ENCODE data around the gene CEMIP2. TPM values are rescaled to one million over a fixed set of nuclear protein-coding genes. Genes with fewer than 3 reads are reported as not detected.

CEMIP2 gene
- total and polyA plus RNA-seq, 10 of the 15 experiments (the other 5 are each of a cell fraction or from before 2014, with no cell fraction given) = 0.50 to 19.2 (median 1.2) TPM

DNA sequence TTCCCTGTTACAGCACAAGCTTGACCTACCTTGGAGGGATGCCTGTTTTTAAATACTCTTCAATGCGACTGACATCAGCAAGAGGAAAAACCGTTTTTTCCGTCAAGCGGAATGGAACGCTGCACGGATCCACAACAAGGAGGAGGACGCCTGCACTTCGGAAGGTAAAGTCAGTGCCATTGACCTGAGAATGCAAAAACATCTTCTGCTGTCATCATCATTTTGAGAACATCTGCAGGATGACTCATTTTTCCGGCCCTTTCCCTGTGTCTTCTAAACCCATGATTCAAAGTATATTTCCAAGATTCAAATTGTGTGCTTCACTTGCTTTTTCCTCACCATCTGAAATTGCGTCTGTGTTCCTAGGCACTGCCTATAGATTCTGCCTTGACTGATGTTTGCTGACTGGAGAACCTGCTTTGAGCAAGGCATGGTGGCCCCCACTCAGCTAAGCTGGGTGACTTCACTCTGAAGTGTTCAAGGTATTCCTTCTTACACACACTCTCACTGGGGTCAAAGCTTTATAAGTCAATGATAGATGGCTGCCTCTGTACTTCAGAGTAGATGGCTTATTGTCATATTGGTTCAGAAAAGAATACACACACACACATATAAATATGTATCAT is 78.1 kb downstream of the CEMIP2 start:
- SMC1A ChIA-PET (ENCODE audit: uncharacterized antibody, unreplicated experiment) = interaction anchor here (1.3 to 2.0 kb wide), 5 partner anchors 9 to 52 kb away, joined by 3 to 6 read pairs (median 4); no protein-coding TSS in a partner anchor
- Histone ChIP-seq H3K4me3 (no peak overlapping the region), H3K4me2 (ENCODE audit: control insufficient read depth, insufficient read depth) (no peak overlapping the region), H3K9ac (ENCODE audit: control insufficient read depth, insufficient read depth, low read length) (no peak overlapping the region), H3K4me1 (ENCODE audit: control insufficient read depth, insufficient read depth, low read length) (no peaks in the 10 kb centered on the region), H3K9me3 (replicated peaks; ENCODE audit: control insufficient read depth, insufficient read depth, low read length) (no peaks in the 10 kb centered on the region), H3K79me2 (ENCODE audit: control insufficient read depth, insufficient read depth, low read length) (no peaks in the 10 kb centered on the region), H3K27ac (ENCODE audit: control insufficient read depth, insufficient read depth) (no peak overlapping the region), H3K27me3 (replicated peaks in 1 of 2; ENCODE audit: control insufficient read depth in 2 of 2, insufficient read depth in 2 of 2, low read length in 1 of 2) (no peaks in the 10 kb centered on the region), H3K36me3 (ENCODE audit: control insufficient read depth in 2 of 2, insufficient read depth in 2 of 2, low read length in 1 of 2) (no peaks in the 10 kb centered on the region), H2AFZ (ENCODE audit: control insufficient read depth, low read depth, low read length) (no peak overlapping the region), H4K20me1 (ENCODE audit: control insufficient read depth, insufficient read depth) (no peaks in the 10 kb centered on the region)
- WGBS (ENCODE audit: insufficient coverage, insufficient replicate concordance, low lambda C conversion rate, missing lambda C conversion rate) = 80% methylated on average over 10 of the region's 10 CpGs
- in situ Hi-C loops (cut with MboI) = no loop called here
- BruUV-seq (replicated peaks) = no TSS peak
- RAD21 ChIA-PET (ENCODE audit: unreplicated experiment) = no interaction called here
- intact Hi-C loops (cut with micrococcal nuclease; ENCODE audit: unreplicated experiment) = no loop called here
- ATAC-seq = no peak
- DNase-seq (ENCODE audit: low read depth, low spot score) = no peak
- no peak for FAIRE-seq
- CTCF ChIA-PET = interaction anchor here (1.3 to 1.9 kb wide), 3 partner anchors 9 to 61 kb away, joined by 3 to 6 read pairs (median 6); no protein-coding TSS in a partner anchor
- POLR2A ChIA-PET = no interaction called here
- TF ChIP-seq ASH2L (IDR thresholded peaks at IDR 0.05; ENCODE audit: borderline replicate concordance, low read depth) = no peak

DNA sequence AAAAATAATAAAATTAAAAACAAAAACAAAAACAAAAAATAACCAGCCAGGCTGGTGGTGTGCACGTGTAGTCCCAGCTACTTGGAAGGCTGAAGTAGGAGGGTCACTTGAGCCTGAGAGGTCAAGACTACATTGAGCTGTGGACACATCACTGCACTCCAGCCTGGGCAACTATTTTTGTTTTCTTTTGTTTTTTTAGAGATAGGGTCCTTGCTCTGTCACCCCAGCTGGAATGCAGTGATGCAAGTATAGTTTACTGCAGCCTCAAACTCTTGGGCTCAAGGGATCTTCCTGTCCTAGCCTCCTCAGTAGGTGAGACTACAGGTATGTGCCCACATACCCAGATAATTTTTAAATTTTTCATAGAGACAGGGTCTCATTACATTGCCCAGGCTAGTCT is 80.6 kb downstream of the CEMIP2 start:
- Histone ChIP-seq H3K9me3 (replicated peaks; ENCODE audit: control insufficient read depth, insufficient read depth, low read length) (no peaks in the 10 kb centered on the region), H3K79me2 (ENCODE audit: control insufficient read depth, insufficient read depth, low read length) (no peaks in the 10 kb centered on the region), H3K4me2 (ENCODE audit: control insufficient read depth, insufficient read depth) (no peak overlapping the region), H3K27ac (ENCODE audit: control insufficient read depth, insufficient read depth) (no peak overlapping the region), H2AFZ (ENCODE audit: control insufficient read depth, low read depth, low read length) (no peak overlapping the region), H3K4me1 (ENCODE audit: control insufficient read depth, insufficient read depth, low read length) (no peaks in the 10 kb centered on the region), H3K9ac (ENCODE audit: control insufficient read depth, insufficient read depth, low read length) (no peak overlapping the region), H3K4me3 (no peak overlapping the region), H3K36me3 (ENCODE audit: control insufficient read depth in 2 of 2, insufficient read depth in 2 of 2, low read length in 1 of 2) (no peaks in the 10 kb centered on the region), H4K20me1 (ENCODE audit: control insufficient read depth, insufficient read depth) (no peaks in the 10 kb centered on the region), H3K27me3 (replicated peaks in 1 of 2; ENCODE audit: control insufficient read depth in 2 of 2, insufficient read depth in 2 of 2, low read length in 1 of 2) (no peaks in the 10 kb centered on the region)
- ChIA-PET CTCF (no interaction called here), SMC1A (ENCODE audit: uncharacterized antibody, unreplicated experiment) (no interaction called here), RAD21 (ENCODE audit: unreplicated experiment) (no interaction called here), POLR2A (no interaction called here)
- BruUV-seq (replicated peaks) = no TSS peak
- intact Hi-C loops (cut with micrococcal nuclease; ENCODE audit: unreplicated experiment) (loop anchor here (5.0 to 10.0 kb wide), 2 partner anchors 63 to 85 kb away; no protein-coding TSS in a partner anchor), in situ Hi-C loops (cut with MboI) (no loop called here)
- TF ChIP-seq MEF2B (IDR thresholded peaks at IDR 0.05; ENCODE audit: partially characterized antibody, poor library complexity, severe bottlenecking) (no peak), KAT2A (conservative IDR thresholded peaks at IDR 0.05; ENCODE audit: control insufficient read depth, low read depth, low read length) (no peak), BACH1 (IDR thresholded peaks at IDR 0.05; ENCODE audit: borderline replicate concordance) (no peak), HDAC2 (IDR thresholded peaks at IDR 0.05) (no peak)
- ATAC-seq (no peak), FAIRE-seq (no peak), DNase-seq (ENCODE audit: low read depth, low spot score) (no peak)
- 6% methylated on average over 1 of the region's 1 CpG for WGBS (ENCODE audit: insufficient coverage, insufficient replicate concordance, low lambda C conversion rate, missing lambda C conversion rate)

All from GM12878 (cell line).